MCF 10A (cell line): ENCODE measurements around the gene ADAM11. TPM values are rescaled to one million over a fixed set of nuclear protein-coding genes. Genes with fewer than 3 reads are reported as not detected.
"Not testable (repeated sequence)": the region's sequence is repeated elsewhere in the genome, so short reads cannot be mapped to it uniquely, and the experiment has no call there.

ENCODE experiments used
- BruUV-seq: library from RNA; stranded (reverse); fragments of 400-500 nt; replicated peaks from 2 replicates; lab custom pipeline; 2021; lab: Mats Ljungman, UMichigan
- CTCF ChIA-PET: fragments of 300-600 bp; sonication (Branson Sonifier 250); formaldehyde crosslinking; extraction: SDS; loops from one replicate; lab custom pipeline; 2021; ENCODE audit warnings: antibody characterized with exemption, inconsistent platforms; lab: Yijun Ruan, JAX
- POLR2A ChIA-PET: fragments of 300-600, 350-650 bp; sonication (Branson Sonifier 250); formaldehyde crosslinking; extraction: SDS; loops from one replicate; lab custom pipeline; 2020; ENCODE audit warnings: antibody characterized with exemption, inconsistent platforms; lab: Yijun Ruan, JAX
- DNase-seq: peaks from one replicate; pipeline ENCODE4 v3.0.0-alpha.2; 2018; ENCODE audit not compliant: unreplicated experiment
- H3K27ac Mint-ChIP-seq: one replicate; pipeline ENCODE4 v1.8.0; 2022; ENCODE audit warnings: mild to moderate bottlenecking, low read depth, mixed read lengths; ENCODE audit not compliant: unreplicated experiment
- H3K27me3 Mint-ChIP-seq: one replicate; pipeline ENCODE4 v1.8.0; 2022; ENCODE audit warnings: mixed read lengths; ENCODE audit not compliant: insufficient read depth, unreplicated experiment
- H3K36me3 Mint-ChIP-seq: one replicate; pipeline ENCODE4 v1.8.0; 2022; ENCODE audit warnings: mild to moderate bottlenecking, moderate library complexity, mixed read lengths; ENCODE audit not compliant: insufficient read depth, unreplicated experiment
- H3K4me1 Mint-ChIP-seq: one replicate; pipeline ENCODE4 v1.8.0; 2022; ENCODE audit warnings: mixed read lengths; ENCODE audit not compliant: insufficient read depth, unreplicated experiment
- H3K4me3 Mint-ChIP-seq: one replicate; pipeline ENCODE4 v1.8.0; 2022; ENCODE audit warnings: mild to moderate bottlenecking, moderate library complexity, mixed read lengths; ENCODE audit not compliant: unreplicated experiment
- H3K9me3 Mint-ChIP-seq: one replicate; pipeline ENCODE4 v1.8.0; 2022; ENCODE audit warnings: mixed read lengths; ENCODE audit not compliant: unreplicated experiment
- CTCF ChIP-seq: fragments of 200-600 bp; IDR thresholded peaks from one replicate; pipeline ENCODE4 v1.8.0; 2022; ENCODE audit warnings: antibody characterized with exemption, mild to moderate bottlenecking; ENCODE audit not compliant: unreplicated experiment
- intact Hi-C: fragments of 100-400 bp; cut with micrococcal nuclease; formaldehyde crosslinking; loops from 2 replicates; pipeline ENCODE4 v1.14.1; 2022
- total RNA-seq: library from RNA; stranded (reverse); gene quantifications from 2 replicates; pipeline ENCODE4 v1.2.3, GENCODE V29; 2022

Gene ADAM11
- total RNA-seq, 1 experiment from 2014 or later: 0.16 TPM

GRCh38 chr17:44808156-44808555 lies 49.4 kb downstream of the ADAM11 start:
- H3K9me3 Mint-ChIP-seq: no peaks in the 10 kb centered on the region
- peaks cover 5% of the 10 kb centered on the region for H3K36me3 Mint-ChIP-seq
- intact Hi-C loops: no loop called here
- ChIA-PET POLR2A (no interaction called here), CTCF (interaction anchor here (0.6 kb wide), 2 partner anchors 9 to 27 kb away, joined by 4 read pairs; no protein-coding TSS in a partner anchor)
- no peak for DNase-seq
- H3K4me1 Mint-ChIP-seq: peaks cover 5% of the 10 kb centered on the region
- no peak overlapping the region for H3K27ac Mint-ChIP-seq
- no peak for TF ChIP-seq CTCF
- no peaks in the 10 kb centered on the region for H3K27me3 Mint-ChIP-seq
- H3K4me3 Mint-ChIP-seq: no peak overlapping the region
- no TSS peak for BruUV-seq

GRCh38 chr17:44808656-44809388 lies 50.0 kb downstream of the ADAM11 start:
- H3K4me3 Mint-ChIP-seq, H3K9me3 Mint-ChIP-seq, H3K36me3 Mint-ChIP-seq, H3K27me3 Mint-ChIP-seq, H3K27ac Mint-ChIP-seq, POLR2A ChIA-PET, intact Hi-C loops, H3K4me1 Mint-ChIP-seq, BruUV-seq, DNase-seq: not testable (repeated sequence)
- CTCF ChIA-PET: interaction anchor here (0.6 to 1.3 kb wide), 3 partner anchors 8 to 344 kb away, joined by 3 to 4 read pairs (median 4); no protein-coding TSS in a partner anchor

- Mint-ChIP-seq H3K27me3 (no peaks in the 10 kb centered on the region), H3K9me3 (no peaks in the 10 kb centered on the region), H3K4me1 (peaks cover 6% of the 10 kb centered on the region), H3K4me3 (no peak overlapping the region), H3K27ac (no peak overlapping the region), H3K36me3 (no peaks in the 10 kb centered on the region)
- intact Hi-C loops: no loop called here
- ChIA-PET POLR2A (interaction anchor here (0.7 kb wide), 1 partner anchor 35 kb away, joined by 5 read pairs; the partner anchor contains the start of gene HIGD1B), CTCF (interaction anchor here (0.6 kb wide), 1 partner anchor 32 kb away, joined by 4 read pairs; no protein-coding TSS in a partner anchor)
- no TSS peak for BruUV-seq
- no peak for DNase-seq
- no peak for TF ChIP-seq CTCF
Observed at GRCh38 chr17:44812263-44812662, 53.5 kb downstream of the ADAM11 start.

DNA sequence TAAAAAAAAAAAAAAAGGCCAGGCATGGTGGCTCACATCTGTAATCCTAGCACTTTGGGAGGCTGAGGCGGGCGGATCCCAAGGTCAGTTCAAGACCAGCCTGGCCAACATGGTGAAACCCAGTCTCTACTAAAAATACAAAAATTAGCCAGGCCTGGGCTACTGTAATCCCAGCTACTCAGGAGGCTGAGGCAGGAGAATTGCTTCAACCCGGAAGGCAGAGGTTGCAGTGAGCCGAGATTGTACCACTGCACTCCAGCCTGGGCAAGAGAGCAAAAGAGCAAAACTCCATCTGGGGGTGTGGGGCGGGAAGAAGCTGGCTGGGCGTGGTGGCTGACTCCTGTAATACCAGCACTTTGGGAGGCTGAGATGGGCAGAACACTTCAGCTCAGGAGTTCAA lies 59.7 kb downstream of the ADAM11 start:
- peaks cover 13% of the 10 kb centered on the region for H3K4me1 Mint-ChIP-seq
- POLR2A ChIA-PET: interaction anchor here (0.8 to 1.0 kb wide), 2 partner anchors 14 to 33 kb away, joined by 3 to 4 read pairs; no protein-coding TSS in a partner anchor
- H3K36me3 Mint-ChIP-seq, H3K27me3 Mint-ChIP-seq, intact Hi-C loops, DNase-seq, H3K4me3 Mint-ChIP-seq, CTCF ChIA-PET, H3K9me3 Mint-ChIP-seq, H3K27ac Mint-ChIP-seq, BruUV-seq: not testable (repeated sequence)

- H3K36me3 Mint-ChIP-seq: no peaks in the 10 kb centered on the region
- POLR2A ChIA-PET: interaction anchor here (0.5 to 1.3 kb wide), 6 partner anchors 8 to 225 kb away, joined by 3 to 12 read pairs (median 3); no protein-coding TSS in a partner anchor
- intact Hi-C loops: no loop called here
- no peaks in the 10 kb centered on the region for H3K9me3 Mint-ChIP-seq
- peak overlapping the region; percentile 39 for H3K27ac Mint-ChIP-seq
- no peaks in the 10 kb centered on the region for H3K27me3 Mint-ChIP-seq
- DNase-seq: peak; percentile 79
- TF ChIP-seq CTCF: no peak
- no TSS peak for BruUV-seq
- CTCF ChIA-PET: no interaction called here
- H3K4me1 Mint-ChIP-seq: peaks cover 13% of the 10 kb centered on the region
- peak overlapping the region; percentile 56 for H3K4me3 Mint-ChIP-seq
Observed at GRCh38 chr17:44820631-44821212, 61.9 kb downstream of the ADAM11 start.

GRCh38 chr17:44825236-44825635 lies 66.4 kb downstream of the ADAM11 start:
- BruUV-seq, intact Hi-C loops, POLR2A ChIA-PET, H3K9me3 Mint-ChIP-seq, H3K4me3 Mint-ChIP-seq, H3K36me3 Mint-ChIP-seq, H3K27me3 Mint-ChIP-seq, H3K27ac Mint-ChIP-seq, DNase-seq: not testable (repeated sequence)
- CTCF ChIA-PET: interaction anchor here (0.6 kb wide), 1 partner anchor 50 kb away, joined by 3 read pairs; no protein-coding TSS in a partner anchor
- H3K4me1 Mint-ChIP-seq: peaks cover 18% of the 10 kb centered on the region
